Renal pelvis (tissue), 12 donors: ENCODE data around the gene CFAP65. TPM values are rescaled to one million over a fixed set of nuclear protein-coding genes. Genes with fewer than 3 reads are reported as not detected.

Experiments used
- DNase-seq: peaks from one replicate; pipeline ENCODE4 v3.0.0-alpha.2; 2013
- long read RNA-seq, 16 experiments: transcript quantifications; one replicate each; lab custom pipeline, GENCODE V29; 2026
- polyA plus RNA-seq, 3 donors: library from polyadenylated mRNA; unstranded; fragments of 120-200 nt; gene quantifications; one replicate each; pipeline ENCODE4 v1.2.1, GENCODE V29; 2013; ENCODE audit not compliant: insufficient read length in 3 of 3

Gene CFAP65
- 1 to 10 TPM in 1 of 3 donors, under 1 TPM in 2; 0.07 to 1.1 (median 0.56) TPM for polyA plus RNA-seq
- long read RNA-seq, donor 1, result 0 reads
- long read RNA-seq, donor 2, result 0 reads
- long read RNA-seq, donor 3, result 0 reads
- long read RNA-seq, donor 4, result 0 reads
- long read RNA-seq, donor 5, result 0 reads
- long read RNA-seq, donor 6, result 0 reads
- long read RNA-seq, donor 7, result 0 reads
- long read RNA-seq, donor 8, result 0 reads
- long read RNA-seq, donor 9, result 0 reads
- long read RNA-seq, donor 10, result 0 reads
- long read RNA-seq, donor 11, result 0 reads
- long read RNA-seq, donor 12, result 0 reads
- long read RNA-seq, donor 13, result 0 reads
- long read RNA-seq, donor 14, result 0 reads
- long read RNA-seq, donor 15, result 0 reads
- long read RNA-seq, donor 16, result 0 reads

GRCh38 chr2:219041252-219041651 is at the start of gene CFAP65:
CFAP65 (minus strand) TSS chr2:219041516; CDS start chr2:219039048, 2,468 bp downstream.
- no peak for DNase-seq

- DNase-seq, result no peak
These were observed 49.4 kb upstream of the CFAP65 start for GRCh38 chr2:219090436-219091299.

- no peak for DNase-seq
These were observed 48.0 kb upstream of the CFAP65 start for GRCh38 chr2:219089330-219089729.

- no peak for DNase-seq
These were observed 46.5 kb upstream of the CFAP65 start for GRCh38 chr2:219087848-219088247.

GRCh38 chr2:219087361-219087760 is 46.0 kb upstream of the CFAP65 start:
- no peak for DNase-seq

- DNase-seq, result no peak
These were observed 44.9 kb upstream of the CFAP65 start for GRCh38 chr2:219086196-219086595.

- DNase-seq, result no peak
These were observed 43.5 kb upstream of the CFAP65 start for GRCh38 chr2:219084791-219085190.

- no peak for DNase-seq
These were observed 41.1 kb upstream of the CFAP65 start for GRCh38 chr2:219082332-219082958.

- no peak for DNase-seq
These were observed 40.5 kb upstream of the CFAP65 start for GRCh38 chr2:219081701-219082331.

GRCh38 chr2:219081096-219081495 is 39.8 kb upstream of the CFAP65 start:
- no peak for DNase-seq

GRCh38 chr2:219079417-219079816 is 38.1 kb upstream of the CFAP65 start:
- DNase-seq, result no peak

GRCh38 chr2:219078951-219079350 is 37.6 kb upstream of the CFAP65 start:
- DNase-seq, result no peak

GRCh38 chr2:219078126-219078525 is 36.8 kb upstream of the CFAP65 start:
- no peak for DNase-seq

GRCh38 chr2:219076253-219076652 is 34.9 kb upstream of the CFAP65 start:
- no peak for DNase-seq

- DNase-seq, result peak; percentile 62
These were observed 32.3 kb upstream of the CFAP65 start for GRCh38 chr2:219073413-219074129.

- DNase-seq, result no peak
These were observed 31.5 kb upstream of the CFAP65 start for GRCh38 chr2:219072741-219073250.

- no peak for DNase-seq
These were observed 30.0 kb upstream of the CFAP65 start for GRCh38 chr2:219071131-219071816.

- DNase-seq, result no peak
These were observed 24.2 kb upstream of the CFAP65 start for GRCh38 chr2:219065484-219065883.

- no peak for DNase-seq
These were observed 20.8 kb upstream of the CFAP65 start for GRCh38 chr2:219062081-219062480.
